GM18951 (cell line): ENCODE data around the gene RSKR.
A peak's percentile ranks its signal among the peaks of the same experiment; 100 is the strongest.
"Not testable (repeated sequence)": the region's sequence is repeated elsewhere in the genome, so short reads cannot be mapped to it uniquely, and the experiment has no call there.

ENCODE experiments used
- POLR2A ChIP-seq: IDR thresholded peaks from 4 replicates; pipeline ENCODE4 v1.6.1; 2011; ENCODE audit warnings: mild to moderate bottlenecking; ENCODE audit not compliant: insufficient read length, insufficient read depth; ENCODE audit errors: extremely low read depth
- in situ Hi-C: fragments of 300-500 bp; cut with MboI; formaldehyde crosslinking; loops from one replicate; pipeline ENCODE4 v1.12.0; 2022; ENCODE audit warnings: low sequenced_read_pairs, mixed read lengths, inconsistent platforms; ENCODE audit not compliant: unreplicated experiment

Gene RSKR

DNA sequence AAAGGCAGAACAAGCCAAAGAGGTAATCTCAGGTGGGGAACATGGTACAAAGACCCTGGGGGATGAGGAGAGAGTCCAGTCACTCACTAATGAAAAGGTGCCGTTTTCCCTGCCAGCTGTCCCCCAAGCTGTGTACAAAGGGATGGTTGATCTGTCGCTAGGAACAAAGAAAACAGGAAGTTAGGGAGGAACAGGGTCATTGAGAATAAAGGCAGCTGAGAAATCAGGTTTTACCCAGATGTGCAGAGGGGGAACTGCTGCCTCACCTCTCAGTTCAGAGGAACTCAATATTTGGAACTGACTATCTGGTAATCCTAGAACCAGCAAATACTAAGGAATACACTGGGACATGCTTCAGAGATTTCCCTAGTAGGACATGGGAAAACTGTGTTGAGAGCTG is 1.5 kb downstream of the RSKR start:
- in situ Hi-C loops, result no loop called here
- TF ChIP-seq POLR2A, result no peak

DNA sequence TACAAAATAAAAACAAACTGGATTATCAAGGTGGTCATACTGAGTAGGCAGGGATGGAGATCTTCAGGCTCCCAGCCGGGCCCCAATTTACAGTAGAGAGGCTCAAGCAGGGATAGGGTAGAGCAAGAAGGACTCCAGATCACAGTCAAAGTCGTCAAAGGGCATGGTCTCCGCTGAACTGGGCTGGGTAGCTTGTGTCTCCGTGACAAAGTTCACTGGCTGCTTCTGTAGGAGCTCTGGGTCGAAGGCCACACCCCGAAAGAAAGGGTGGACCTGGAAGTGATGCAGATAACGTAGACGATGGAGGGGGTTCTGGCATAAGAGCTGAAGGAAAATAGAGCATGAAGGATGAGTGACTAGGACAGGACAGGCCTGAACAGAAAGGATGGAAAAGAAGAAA is 3.6 kb downstream of the RSKR start:
- TF ChIP-seq POLR2A, result no peak
- in situ Hi-C loops, result no loop called here

- in situ Hi-C loops, result not testable (repeated sequence)
These were observed 10.0 kb downstream of the RSKR start for GRCh38 chr17:28604031-28604430.

DNA sequence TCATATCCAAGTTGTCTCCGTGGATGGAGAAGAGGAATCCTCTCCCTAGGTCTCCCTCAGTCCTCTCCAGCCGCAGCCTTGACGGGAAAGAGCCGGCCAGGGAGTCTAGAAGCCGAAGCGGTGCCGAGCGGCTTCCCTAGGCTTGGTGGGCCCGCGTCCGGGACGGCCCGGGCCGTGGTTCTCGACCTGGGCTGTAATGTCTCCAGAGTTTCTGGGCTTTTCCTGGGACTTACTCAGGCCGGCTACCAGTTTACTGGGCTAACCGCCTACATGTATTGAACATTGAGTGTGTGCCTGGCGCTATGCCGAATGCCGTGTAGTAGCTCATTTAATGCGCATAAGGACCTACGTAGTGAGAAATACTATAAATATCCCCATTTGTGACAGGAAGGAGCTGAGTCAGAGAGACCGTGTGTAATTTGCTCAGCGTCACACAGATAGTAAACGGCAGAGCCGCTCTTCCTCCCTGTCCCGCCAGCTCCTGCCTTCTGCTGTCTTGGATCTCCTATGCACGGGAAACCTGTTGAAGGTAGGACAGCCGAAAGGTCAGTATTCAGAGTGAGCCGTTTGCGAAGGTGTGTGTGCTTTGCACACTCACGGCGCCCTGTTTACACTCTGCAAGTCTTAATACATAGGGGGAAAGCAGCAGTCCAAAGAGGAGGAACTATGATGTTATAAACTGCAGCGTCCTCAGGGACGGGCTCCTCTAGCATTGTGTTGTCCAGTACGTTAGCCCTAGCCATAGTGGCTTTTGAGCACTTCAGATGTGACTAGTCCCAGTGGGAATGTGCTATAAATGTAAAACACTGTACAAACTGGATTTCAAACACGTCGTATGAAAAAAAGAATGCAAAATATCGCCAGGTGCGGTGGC is 14.4 kb downstream of the RSKR start:
- in situ Hi-C loops, result no loop called here
- TF ChIP-seq POLR2A, result no peak

- in situ Hi-C loops, result no loop called here
- peak; percentile 94 for TF ChIP-seq POLR2A
These were observed 15.1 kb downstream of the RSKR start, which contains the start of gene SPAG5 for GRCh38 chr17:28598799-28599310. TSS of gene SPAG5 (minus strand) at chr17:28599025. CDS start at chr17:28598946, 79 bp downstream.

DNA sequence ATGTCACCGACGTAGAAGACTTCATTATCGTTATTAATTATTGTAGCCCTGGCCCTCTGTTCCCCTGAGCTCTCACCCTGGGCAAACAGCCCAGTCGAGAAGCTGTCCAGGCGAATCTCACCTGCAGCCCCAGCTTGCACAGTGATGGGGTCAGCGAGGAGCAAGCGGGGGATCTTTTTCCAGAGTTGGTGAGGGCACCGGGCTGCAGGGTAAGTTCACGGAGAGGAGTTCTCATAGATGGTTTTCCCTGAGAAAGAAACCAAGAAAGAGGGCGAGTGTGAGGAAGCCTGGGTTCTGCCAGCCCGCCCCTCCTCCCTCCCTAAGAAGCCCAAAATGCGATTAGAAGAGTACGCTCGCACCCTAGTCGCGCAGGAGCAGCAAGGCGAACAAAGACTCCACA is 15.6 kb downstream of the RSKR start:
- no peak for TF ChIP-seq POLR2A
- in situ Hi-C loops, result no loop called here

- TF ChIP-seq POLR2A, result no peak
- in situ Hi-C loops, result no loop called here
These were observed 16.2 kb downstream of the RSKR start for GRCh38 chr17:28597606-28598383.

- in situ Hi-C loops, result no loop called here
- no peak for TF ChIP-seq POLR2A
These were observed 21.7 kb downstream of the RSKR start for GRCh38 chr17:28592260-28592659.

- in situ Hi-C loops, result no loop called here
- TF ChIP-seq POLR2A, result no peak
These were observed 28.1 kb downstream of the RSKR start for GRCh38 chr17:28585851-28586250.

- in situ Hi-C loops, result no loop called here
These were observed 29.6 kb downstream of the RSKR start for GRCh38 chr17:28584434-28584833.

GRCh38 chr17:28582513-28582912 is 31.5 kb downstream of the RSKR start:
- no peak for TF ChIP-seq POLR2A
- in situ Hi-C loops, result no loop called here

More at GRCh38 chr17:28584434-28584833, 29.6 kb downstream of the RSKR start:
- no peak for TF ChIP-seq POLR2A

DNA sequence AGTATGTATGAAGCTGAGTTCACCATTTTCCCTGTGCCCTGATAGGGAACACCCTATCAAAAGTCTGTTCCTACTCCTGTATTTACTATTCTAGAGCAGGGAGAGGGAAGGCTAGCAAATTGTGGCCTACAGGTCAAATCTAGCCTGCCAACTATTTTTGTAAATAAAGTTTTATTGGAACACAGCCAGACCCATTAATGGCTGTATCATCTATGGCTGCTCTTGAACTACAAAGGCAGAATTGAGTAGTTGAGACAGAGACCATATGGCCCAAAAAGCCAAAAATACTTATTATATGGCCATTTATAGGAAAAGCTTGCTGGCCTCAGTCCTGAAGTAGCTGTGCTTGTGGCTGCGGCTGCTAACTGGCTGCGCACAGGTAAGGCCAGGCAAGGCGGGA is 33.0 kb downstream of the RSKR start:
- in situ Hi-C loops, result no loop called here
- TF ChIP-seq POLR2A, result no peak

GRCh38 chr17:28579526-28579925 is 34.5 kb downstream of the RSKR start:
- in situ Hi-C loops, result no loop called here
- no peak for TF ChIP-seq POLR2A
